ENCODE measurements around the gene SHB.

DNA sequence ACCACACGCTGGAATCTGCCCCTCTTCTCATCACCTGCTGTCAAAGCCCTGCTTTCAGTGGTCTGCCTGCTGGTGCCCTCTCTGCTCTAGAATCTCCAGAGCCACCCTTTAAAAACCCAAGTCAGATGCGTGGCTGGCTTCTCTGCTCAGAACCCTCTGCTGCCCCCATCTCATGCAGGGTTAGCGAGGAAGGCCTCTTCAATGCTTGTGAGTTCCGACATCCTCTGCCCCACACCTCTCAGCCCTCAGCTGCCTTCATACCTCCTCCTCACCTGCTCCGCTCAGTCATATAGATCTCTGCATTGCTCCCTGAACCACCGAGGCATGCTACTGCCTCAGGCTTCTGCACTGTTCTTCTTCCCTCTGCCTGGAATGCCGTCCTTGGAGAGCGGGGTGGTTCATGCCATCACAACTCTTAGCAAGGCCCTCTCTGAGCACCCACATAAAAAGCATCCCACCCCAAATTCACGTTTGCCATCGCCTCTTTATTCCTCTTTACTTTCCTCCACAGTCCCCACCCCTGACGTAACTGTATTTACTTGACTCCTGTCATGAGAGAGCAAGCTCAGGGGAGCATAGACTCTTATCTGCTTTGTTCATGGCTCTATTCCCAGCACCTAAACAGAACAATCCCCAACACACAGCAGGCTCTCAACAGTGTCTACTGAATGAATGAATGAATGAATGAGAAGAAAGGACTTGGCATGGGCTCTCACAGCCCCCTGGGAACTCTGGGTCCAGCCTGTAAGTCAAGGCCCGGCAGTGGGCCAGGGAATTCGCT is 10.4 kb downstream of the SHB start:
- TF ChIP-seq, protein P1, sequence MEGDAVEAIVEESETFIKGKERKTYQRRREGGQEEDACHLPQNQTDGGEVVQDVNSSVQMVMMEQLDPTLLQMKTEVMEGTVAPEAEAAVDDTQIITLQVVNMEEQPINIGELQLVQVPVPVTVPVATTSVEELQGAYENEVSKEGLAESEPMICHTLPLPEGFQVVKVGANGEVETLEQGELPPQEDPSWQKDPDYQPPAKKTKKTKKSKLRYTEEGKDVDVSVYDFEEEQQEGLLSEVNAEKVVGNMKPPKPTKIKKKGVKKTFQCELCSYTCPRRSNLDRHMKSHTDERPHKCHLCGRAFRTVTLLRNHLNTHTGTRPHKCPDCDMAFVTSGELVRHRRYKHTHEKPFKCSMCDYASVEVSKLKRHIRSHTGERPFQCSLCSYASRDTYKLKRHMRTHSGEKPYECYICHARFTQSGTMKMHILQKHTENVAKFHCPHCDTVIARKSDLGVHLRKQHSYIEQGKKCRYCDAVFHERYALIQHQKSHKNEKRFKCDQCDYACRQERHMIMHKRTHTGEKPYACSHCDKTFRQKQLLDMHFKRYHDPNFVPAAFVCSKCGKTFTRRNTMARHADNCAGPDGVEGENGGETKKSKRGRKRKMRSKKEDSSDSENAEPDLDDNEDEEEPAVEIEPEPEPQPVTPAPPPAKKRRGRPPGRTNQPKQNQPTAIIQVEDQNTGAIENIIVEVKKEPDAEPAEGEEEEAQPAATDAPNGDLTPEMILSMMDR (conservative IDR thresholded peaks at IDR 0.05; ENCODE audit: low read depth, low read length): no peak
- TF ChIP-seq EZH2phosphoT487 (IDR thresholded peaks at IDR 0.05; ENCODE audit: borderline replicate concordance, low read length): no peak
- no peak for TF ChIP-seq EZH2 (IDR thresholded peaks at IDR 0.05; ENCODE audit: low read length, unreplicated experiment)
